Psoas muscle (tissue), 8 donors: ENCODE data around the gene HSPA12A. TPM values are rescaled to one million over a fixed set of nuclear protein-coding genes. Genes with fewer than 3 reads are reported as not detected.

Source experiments
- ATAC-seq, 4 donors: fragments of 200-7000 bp; cut with Tn5 transposase; one replicate each; pipeline ENCODE4 v1.9.1; 2020; ENCODE audit warnings: moderate library complexity in 3 of 4, mild to moderate bottlenecking in 2 of 4
- DNase-seq, 2 donors: peaks; one replicate each; pipeline ENCODE4 v3.0.0-alpha.2; 2020
- H3K27ac ChIP-seq: fragments of 200-600 bp; one replicate; pipeline ENCODE4 v1.8.0; 2022
- H3K27me3 ChIP-seq, 3 donors: fragments of 200-600 bp in 1 of 3; one replicate each; pipeline versions ENCODE4 v1.6.1 to v1.8.0; 2013 to 2022; ENCODE audit warnings: low read length in 2 of 3, mild to moderate bottlenecking in 2 of 3, moderate library complexity in 1 of 3; ENCODE audit not compliant: insufficient read depth in 3 of 3
- H3K36me3 ChIP-seq, 2 donors: fragments of 200-600 bp in 1 of 2; one replicate each; pipeline versions ENCODE4 v1.6.1 to v1.8.0; 2013 to 2022; ENCODE audit warnings: low read depth in 1 of 2, mild to moderate bottlenecking in 1 of 2, moderate library complexity in 1 of 2; ENCODE audit not compliant: insufficient read depth in 1 of 2
- H3K4me1 ChIP-seq: fragments of 200-600 bp; one replicate; pipeline ENCODE4 v1.8.0; 2022
- H3K4me3 ChIP-seq: fragments of 200-600 bp; one replicate; pipeline ENCODE4 v1.8.0; 2022; ENCODE audit warnings: mild to moderate bottlenecking
- H3K9me3 ChIP-seq: fragments of 200-600 bp; one replicate; pipeline ENCODE4 v1.8.0; 2022
- CTCF ChIP-seq: fragments of 200-600 bp; IDR thresholded peaks from one replicate; pipeline ENCODE4 v1.8.0; 2022; ENCODE audit warnings: antibody characterized with exemption
- WGBS, 3 donors: extraction: QIAGEN DNeasy Blood & Tissue Kit; methylation state at CpG; one replicate each; pipeline versions ENCODE4 v1.1.6 to v1.1.7; 2013; 5-methylcytosine and 5-hydroxymethylcytosine counted together
- intact Hi-C, 2 donors: fragments of 100-400 bp; cut with DNase I; formaldehyde crosslinking; loops; one replicate each; pipeline versions ENCODE4 v1.11.0 to v1.14.2; 2022
- polyA plus RNA-seq, 3 donors: library from polyadenylated mRNA; stranded (reverse); fragments of 200-250 nt; gene quantifications; one replicate each; pipeline ENCODE4 v1.2.3, GENCODE V29; 2013
- total RNA-seq, 4 donors: library from RNA; stranded (reverse); fragmentation: NEBNext Ultra II Directional in 2 of 4; extraction: Animal tissue kit (Norgen Biotek cat#: 25700) in 2 of 4; gene quantifications; one replicate each; pipeline versions ENCODE4 v1.2.1 to v1.2.4, GENCODE V29; 2021 to 2023
- donor health status: healthy with polysubstance abuse.
- donor health status: DM: no; HTN: no; CAD: no; lungs with moderate emphysema.
- donor health status: Bipolar disorder and iron deficiency.
- donor health status: healthy.
- donor health status: DM: yes; HTN: yes; CAD: no.
- donor health status: DM: no; HTN: no; CAD: no.
- donor health status: DM: no; HTN: no; CAD: no.
- donor health status: DM: yes; HTN: yes; CAD: no.

The HSPA12A gene
- total and polyA plus RNA-seq, 7 donors, result 2.6 to 11.4 (median 7.0) TPM

- intact Hi-C loops, result loop anchor here in 1 of 2 donors (10.0 kb wide), 1 partner anchor 487 kb away; no protein-coding TSS in a partner anchor
- H3K27me3 ChIP-seq, result no peaks in the 10 kb centered on the region
- H3K9me3 ChIP-seq, result no peaks in the 10 kb centered on the region
- WGBS, 3 donors, result 57 to 70% (median 62%) methylated on average over 6 of the region's 6 CpGs
- no peaks in the 10 kb centered on the region for H3K4me1 ChIP-seq
- H3K4me3 ChIP-seq, result no peak overlapping the region
- H3K36me3 ChIP-seq, result peaks cover 0 to 2% of the 10 kb centered on the region in 2 donors
- DNase-seq, result no peak
- no peak for TF ChIP-seq CTCF
- H3K27ac ChIP-seq, result no peak overlapping the region
- ATAC-seq, result no peak
Measured at GRCh38 chr10:116687633-116688032, 54.7 kb downstream of the HSPA12A start.

GRCh38 chr10:116686632-116687031 lies 55.7 kb downstream of the HSPA12A start:
- ATAC-seq, result no peak
- H3K9me3 ChIP-seq, result no peaks in the 10 kb centered on the region
- H3K4me3 ChIP-seq, result no peak overlapping the region
- no peak overlapping the region for H3K27ac ChIP-seq
- WGBS, 3 donors, result 84 to 97% (median 96%) methylated on average over 3 of the region's 3 CpGs
- no peaks in the 10 kb centered on the region for H3K27me3 ChIP-seq
- H3K36me3 ChIP-seq, result peaks cover 0 to 2% of the 10 kb centered on the region in 2 donors
- TF ChIP-seq CTCF, result no peak
- H3K4me1 ChIP-seq, result no peaks in the 10 kb centered on the region
- no peak for DNase-seq
- intact Hi-C loops, result loop anchor here in 1 of 2 donors (10.0 kb wide), 1 partner anchor 488 kb away; no protein-coding TSS in a partner anchor

- Histone ChIP-seq H3K27me3 (no peaks in the 10 kb centered on the region), H3K4me3 (no peak overlapping the region), H3K4me1 (no peaks in the 10 kb centered on the region), H3K27ac (no peak overlapping the region), H3K36me3 (peaks cover 0 to 6% of the 10 kb centered on the region in 2 donors), H3K9me3 (no peaks in the 10 kb centered on the region)
- TF ChIP-seq CTCF, result no peak
- DNase-seq (no peak), ATAC-seq (no peak)
- WGBS, 3 donors, result 96 to 97% (median 96%) methylated on average over 6 of the region's 6 CpGs
- intact Hi-C loops, result loop anchor here in 1 of 2 donors (10.0 kb wide), 1 partner anchor 489 kb away; no protein-coding TSS in a partner anchor
Measured at GRCh38 chr10:116685807-116686206, 56.6 kb downstream of the HSPA12A start.

- Histone ChIP-seq H3K27ac (no peak overlapping the region), H3K36me3 (peaks cover 0 to 6% of the 10 kb centered on the region in 2 donors), H3K9me3 (no peaks in the 10 kb centered on the region), H3K4me3 (no peak overlapping the region), H3K27me3 (no peaks in the 10 kb centered on the region), H3K4me1 (no peaks in the 10 kb centered on the region)
- DNase-seq, result no peak
- no peak for TF ChIP-seq CTCF
- intact Hi-C loops, result loop anchor here (5.0 to 10.0 kb wide), 3 partner anchors 58 to 490 kb away; partner anchors contain the start of gene HSPA12A (in 1 of the 2)
- 83 to 94% (median 87%) methylated on average over 5 of the region's 5 CpGs for WGBS, 3 donors
- ATAC-seq, result no peak
Measured at GRCh38 chr10:116684781-116685180, 57.6 kb downstream of the HSPA12A start.

GRCh38 chr10:116683821-116684220 lies 58.5 kb downstream of the HSPA12A start:
- intact Hi-C loops, result loop anchor here (2.0 to 10.0 kb wide), 4 partner anchors 58 to 491 kb away; partner anchors contain the start of gene HSPA12A (in 1 of the 2)
- no peaks in the 10 kb centered on the region for H3K9me3 ChIP-seq
- peaks cover 0 to 12% of the 10 kb centered on the region in 2 donors for H3K36me3 ChIP-seq
- ATAC-seq (no peak), DNase-seq (no peak)
- TF ChIP-seq CTCF, result no peak
- no peaks in the 10 kb centered on the region for H3K4me1 ChIP-seq
- no peak overlapping the region for H3K4me3 ChIP-seq
- H3K27ac ChIP-seq, result no peak overlapping the region
- H3K27me3 ChIP-seq, result no peaks in the 10 kb centered on the region
- WGBS, 3 donors, result 91 to 95% (median 93%) methylated on average over 11 of the region's 11 CpGs
